Cardiac muscle cell (in vitro differentiated cells and primary cell): Measurements from ENCODE around the gene USP28. TPM values are rescaled to one million over a fixed set of nuclear protein-coding genes. Genes with fewer than 3 reads are reported as not detected.

Experiments used
- DNase-seq, 2 donors: peaks; one replicate each; pipeline versions ENCODE4 v3.0.0 to v3.0.0-alpha.2; 2010 to 2017; ENCODE audit warnings: low read depth in 1 of 2, low spot score in 1 of 2
- H3K27ac ChIP-seq: fragments of 200-600 bp; sonication (generic); 2 replicates; pipeline ENCODE4 v1.5.1; 2016
- H3K27me3 ChIP-seq: fragments of 200-600 bp; sonication (generic); 2 replicates; pipeline ENCODE4 v1.6.0; 2016; ENCODE audit warnings: control low read depth
- H3K36me3 ChIP-seq: fragments of 200-600 bp; sonication (generic); 2 replicates; pipeline ENCODE4 v1.5.1; 2016; ENCODE audit warnings: control low read depth
- H3K4me1 ChIP-seq: fragments of 200-600 bp; sonication (generic); 2 replicates; pipeline ENCODE4 v1.8.1; 2017; ENCODE audit warnings: low read depth, mild to moderate bottlenecking, mixed run types
- H3K4me3 ChIP-seq: fragments of 200-600 bp; sonication (generic); 2 replicates; pipeline ENCODE4 v1.5.1; 2016; ENCODE audit warnings: mild to moderate bottlenecking
- H3K9me3 ChIP-seq: fragments of 200-600 bp; sonication (generic); 2 replicates; pipeline ENCODE4 v1.5.1; 2017; ENCODE audit warnings: low read depth, mild to moderate bottlenecking, control low read depth
- polyA plus RNA-seq: library from polyadenylated mRNA; unstranded; fragments of >200 nt; fragmentation: Nextera tagmentation; extraction: Ambion mirVana; gene quantifications from 2 replicates; pipeline ENCODE4 v1.2.1, GENCODE V29; 2016
- total RNA-seq: library from RNA; depleted of rRNA; stranded (reverse); fragments of >200 nt; gene quantifications from 2 replicates; pipeline ENCODE4 v1.2.3, GENCODE V29; 2016
- TF ChIP-seq, protein P1 (sequence below): IDR thresholded peaks from 2 replicates; pipeline ENCODE4 v1.5.1; 2012; ENCODE audit warnings: low read depth, mild to moderate bottlenecking, low read length

USP28 gene
- total and polyA plus RNA-seq, 2 experiments from 2014 or later = 99.2 to 148 TPM

DNA sequence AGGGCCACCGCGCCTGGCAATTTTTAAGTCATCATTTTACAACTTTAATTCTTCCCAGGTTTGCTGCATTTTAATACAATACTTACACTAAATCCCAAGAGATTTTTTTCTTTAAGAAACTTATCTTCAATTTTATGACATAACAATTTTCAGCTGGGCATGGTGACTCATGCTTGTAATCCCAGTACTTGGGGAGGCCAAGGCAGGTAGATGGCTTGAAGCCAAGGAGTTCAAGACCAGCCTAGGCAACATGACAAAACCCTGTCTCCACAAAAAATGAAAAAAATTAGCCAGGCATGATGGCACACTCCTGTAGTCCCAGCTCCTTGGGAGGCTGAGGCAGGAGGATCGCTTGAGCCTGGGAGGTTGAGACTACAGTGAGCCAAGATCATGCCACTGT is 56.9 kb downstream of the USP28 start:
- Histone ChIP-seq H3K36me3 (peaks cover 65% of the 10 kb centered on the region), H3K27ac (no peak overlapping the region), H3K4me3 (no peak overlapping the region), H3K9me3 (no peaks in the 10 kb centered on the region), H3K27me3 (no peaks in the 10 kb centered on the region), H3K4me1 (no peaks in the 10 kb centered on the region)
- DNase-seq = peak in 1 of 2 donors; percentile 3
- TF ChIP-seq, protein P1, sequence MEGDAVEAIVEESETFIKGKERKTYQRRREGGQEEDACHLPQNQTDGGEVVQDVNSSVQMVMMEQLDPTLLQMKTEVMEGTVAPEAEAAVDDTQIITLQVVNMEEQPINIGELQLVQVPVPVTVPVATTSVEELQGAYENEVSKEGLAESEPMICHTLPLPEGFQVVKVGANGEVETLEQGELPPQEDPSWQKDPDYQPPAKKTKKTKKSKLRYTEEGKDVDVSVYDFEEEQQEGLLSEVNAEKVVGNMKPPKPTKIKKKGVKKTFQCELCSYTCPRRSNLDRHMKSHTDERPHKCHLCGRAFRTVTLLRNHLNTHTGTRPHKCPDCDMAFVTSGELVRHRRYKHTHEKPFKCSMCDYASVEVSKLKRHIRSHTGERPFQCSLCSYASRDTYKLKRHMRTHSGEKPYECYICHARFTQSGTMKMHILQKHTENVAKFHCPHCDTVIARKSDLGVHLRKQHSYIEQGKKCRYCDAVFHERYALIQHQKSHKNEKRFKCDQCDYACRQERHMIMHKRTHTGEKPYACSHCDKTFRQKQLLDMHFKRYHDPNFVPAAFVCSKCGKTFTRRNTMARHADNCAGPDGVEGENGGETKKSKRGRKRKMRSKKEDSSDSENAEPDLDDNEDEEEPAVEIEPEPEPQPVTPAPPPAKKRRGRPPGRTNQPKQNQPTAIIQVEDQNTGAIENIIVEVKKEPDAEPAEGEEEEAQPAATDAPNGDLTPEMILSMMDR = no peak

DNA sequence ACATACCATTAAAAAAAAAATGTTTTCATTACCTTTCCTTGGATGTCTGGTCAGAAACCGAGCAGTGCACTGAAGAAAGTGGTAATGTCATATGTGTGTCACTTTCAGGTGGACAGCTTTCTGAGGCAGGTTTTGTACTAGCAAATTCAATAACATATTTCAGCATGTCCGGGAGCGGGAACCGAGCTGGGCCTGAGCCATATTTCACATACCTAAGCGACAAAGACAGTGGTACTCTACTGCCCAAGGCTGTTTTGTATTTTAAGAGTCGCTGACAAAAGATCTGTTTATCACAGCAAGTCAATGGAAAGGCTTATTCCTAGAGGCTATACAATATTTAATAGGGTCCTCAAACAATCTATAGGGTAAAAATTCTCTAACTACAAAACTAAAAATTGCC is 57.7 kb downstream of the USP28 start:
- no peak overlapping the region for H3K4me3 ChIP-seq
- no peaks in the 10 kb centered on the region for H3K9me3 ChIP-seq
- peak overlapping the region; percentile 35 for H3K27ac ChIP-seq
- H3K4me1 ChIP-seq = peaks cover 3% of the 10 kb centered on the region
- TF ChIP-seq, protein P1 = no peak
- H3K36me3 ChIP-seq = peaks cover 65% of the 10 kb centered on the region
- DNase-seq = no peak
- no peaks in the 10 kb centered on the region for H3K27me3 ChIP-seq

DNA sequence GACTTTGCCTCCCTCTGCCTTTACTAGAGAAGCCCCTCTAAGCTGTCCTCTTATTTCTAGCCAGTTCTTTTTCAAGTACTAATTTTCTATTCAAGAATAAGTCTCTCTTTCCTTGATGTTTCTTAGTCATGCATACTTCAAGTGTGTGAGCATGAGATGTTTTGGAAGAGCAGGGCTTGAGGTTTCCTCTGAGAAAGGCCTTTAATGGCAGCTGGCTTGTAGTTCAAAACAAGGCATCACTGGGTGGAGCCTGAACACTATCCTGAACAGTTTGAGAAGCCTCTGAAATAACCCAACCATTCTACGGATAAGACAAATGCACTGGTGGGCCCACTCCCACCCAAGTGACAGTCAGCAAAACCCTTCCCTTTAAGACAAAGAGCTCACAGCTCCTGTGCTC is 58.2 kb downstream of the USP28 start:
- TF ChIP-seq, protein P1 = no peak
- Histone ChIP-seq H3K27ac (peak overlapping the region; percentile 35), H3K27me3 (no peaks in the 10 kb centered on the region), H3K9me3 (no peaks in the 10 kb centered on the region), H3K4me3 (no peak overlapping the region), H3K36me3 (peaks cover 66% of the 10 kb centered on the region), H3K4me1 (peaks cover 5% of the 10 kb centered on the region)
- no peak for DNase-seq

DNA sequence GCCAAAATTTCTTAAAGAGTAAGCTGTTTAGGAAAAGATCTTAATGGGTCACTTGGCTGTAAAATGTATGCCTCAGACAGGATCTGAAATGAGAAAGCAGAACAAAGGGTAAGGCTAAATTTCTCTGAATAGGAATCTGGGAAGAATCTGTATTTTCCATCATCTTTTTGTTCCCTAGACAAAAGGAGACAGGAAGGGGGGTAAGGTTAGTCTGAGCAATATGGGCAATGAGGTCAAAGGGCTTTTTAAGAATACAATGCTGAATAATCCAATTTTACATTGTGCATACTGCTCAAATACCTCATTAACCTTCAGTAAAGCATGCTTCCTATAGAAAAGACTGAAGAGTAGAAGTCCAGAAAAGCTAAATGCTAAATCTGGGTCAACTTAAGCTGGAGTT is 61.2 kb downstream of the USP28 start:
- peak overlapping the region; percentile 52 for H3K27ac ChIP-seq
- H3K4me3 ChIP-seq = no peak overlapping the region
- TF ChIP-seq, protein P1 = no peak
- H3K27me3 ChIP-seq = no peaks in the 10 kb centered on the region
- DNase-seq = no peak
- peaks cover 5% of the 10 kb centered on the region for H3K4me1 ChIP-seq
- H3K36me3 ChIP-seq = peaks cover 79% of the 10 kb centered on the region
- no peaks in the 10 kb centered on the region for H3K9me3 ChIP-seq

DNA sequence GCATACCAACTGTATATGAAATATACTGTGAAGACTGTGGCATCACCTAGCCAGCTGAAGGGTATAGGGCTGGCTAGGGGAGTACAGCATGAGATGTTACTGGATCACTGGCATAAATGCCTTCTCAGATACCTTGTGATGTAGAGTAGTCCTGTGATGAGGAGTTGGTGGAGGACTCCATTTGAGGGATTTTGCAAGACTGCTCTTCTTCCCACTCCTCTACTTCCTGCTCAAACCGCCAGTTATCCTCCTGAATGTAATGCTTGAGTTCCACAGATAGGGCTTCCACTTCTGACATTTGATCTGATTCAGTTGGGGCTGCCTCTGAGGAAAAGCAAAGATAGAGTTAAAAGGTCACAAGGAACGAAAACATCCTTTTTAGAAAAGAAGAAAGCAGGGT is 66.4 kb downstream of the USP28 start:
- no peak for DNase-seq
- Histone ChIP-seq H3K9me3 (no peaks in the 10 kb centered on the region), H3K4me3 (no peak overlapping the region), H3K36me3 (peaks cover 86% of the 10 kb centered on the region), H3K4me1 (peaks cover 5% of the 10 kb centered on the region), H3K27me3 (no peaks in the 10 kb centered on the region), H3K27ac (no peak overlapping the region)
- TF ChIP-seq, protein P1 = no peak

DNA sequence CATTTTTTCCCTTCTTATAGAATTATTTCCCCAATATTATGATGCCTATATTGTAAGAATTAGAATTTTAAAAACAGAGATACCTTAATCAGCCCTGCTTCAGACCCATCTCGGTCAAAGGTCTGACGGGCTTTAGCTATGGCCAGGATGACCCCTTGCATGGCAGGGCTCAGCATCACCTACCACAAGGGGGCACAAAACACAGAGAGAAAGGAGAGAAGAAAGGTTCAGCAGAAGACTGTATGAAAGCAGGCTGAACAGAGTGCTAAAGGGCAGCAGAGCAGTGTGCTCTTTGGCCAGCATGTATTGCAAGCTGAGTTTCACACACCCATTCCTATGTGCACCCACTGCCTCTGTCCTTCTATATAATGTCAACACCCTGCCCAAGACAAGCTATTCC is 69.0 kb downstream of the USP28 start:
- Histone ChIP-seq H3K9me3 (no peaks in the 10 kb centered on the region), H3K27me3 (no peaks in the 10 kb centered on the region), H3K4me3 (no peak overlapping the region), H3K36me3 (peaks cover 86% of the 10 kb centered on the region), H3K27ac (no peak overlapping the region), H3K4me1 (no peaks in the 10 kb centered on the region)
- TF ChIP-seq, protein P1 = peak; percentile 56
- DNase-seq = peak; percentile 44 to 54
